Adipose tissue (tissue), 3 donors: ENCODE results near the gene ABLIM1. TPM values are rescaled to one million over a fixed set of nuclear protein-coding genes. Genes with fewer than 3 reads are reported as not detected.

Source experiments
- polyA plus RNA-seq, 3 donors: library from polyadenylated mRNA; stranded (reverse); fragments of 200-250 nt; gene quantifications; one replicate each; pipeline ENCODE4 v1.2.3, GENCODE V29; 2013
- donor health status: healthy with polysubstance abuse.
- donor health status: Bipolar disorder and iron deficiency.
- donor health status: healthy.

The ABLIM1 gene
- polyA plus RNA-seq, 3 donors, result 13.0 to 50.6 (median 32.9) TPM

Other genes with a start within 250 kb of the ABLIM1 start
- 1 to 10 TPM; 3.2 to 8.8 (median 8.7) TPM for gene FHIP2A, start 163.5 kb upstream of the ABLIM1 start, polyA plus RNA-seq